SU-DHL-6 (cell line): ENCODE results near the gene CPPED1.

ENCODE experiments used
- H2AFZ ChIP-seq: fragments of 200-600 bp; sonication (generic); 2 replicates; pipeline ENCODE4 v1.6.1; 2014; ENCODE audit warnings: low read depth, mild to moderate bottlenecking, moderate library complexity, mixed read lengths, antibody characterized with exemption, low read length; ENCODE audit not compliant: severe bottlenecking
- H3F3A ChIP-seq: fragments of 200-600 bp; shearing (Covaris generic); 2 replicates; pipeline ENCODE4 v1.6.0; 2016; ENCODE audit warnings: antibody characterized with exemption, mild to moderate bottlenecking; ENCODE audit not compliant: insufficient read depth
- H3K27ac ChIP-seq: fragments of 200-600 bp; sonication (generic); 2 replicates; pipeline ENCODE4 v1.5.1; 2016; ENCODE audit warnings: low read depth, mild to moderate bottlenecking, low read length, moderate library complexity, mixed read lengths
- H3K27me3 ChIP-seq: fragments of 200-600 bp; sonication (generic), shearing (Covaris generic); 2 replicates; pipeline ENCODE4 v1.6.0; 2014; ENCODE audit warnings: mild to moderate bottlenecking, low read length
- H3K36me3 ChIP-seq: fragments of 200-600 bp; sonication (generic); 2 replicates; pipeline ENCODE4 v1.6.1; 2014; ENCODE audit warnings: mild to moderate bottlenecking, low read length, mixed read lengths
- H3K4me2 ChIP-seq: fragments of 300-600, 200-600 bp; shearing (Covaris generic), sonication (generic); 2 replicates; pipeline ENCODE4 v1.6.0; 2014; ENCODE audit warnings: low read length, low read depth, mild to moderate bottlenecking; ENCODE audit not compliant: poor library complexity, severe bottlenecking
- H3K4me3 ChIP-seq: fragments of 200-600 bp; sonication (generic); 2 replicates; pipeline ENCODE4 v1.5.1; 2014; ENCODE audit warnings: antibody characterized with exemption, low read length, mild to moderate bottlenecking, mixed read lengths; ENCODE audit not compliant: insufficient read depth, poor library complexity, severe bottlenecking
- H3K79me2 ChIP-seq: fragments of 200-600 bp; sonication (generic); 2 replicates; pipeline ENCODE4 v1.6.1; 2014; ENCODE audit warnings: mild to moderate bottlenecking, low read length, moderate library complexity; ENCODE audit not compliant: insufficient read depth
- H3K9ac ChIP-seq: fragments of 200-600 bp; sonication (generic); 2 replicates; pipeline ENCODE4 v1.7.0; 2014; ENCODE audit warnings: mild to moderate bottlenecking, low read length
- H3K9me2 ChIP-seq: fragments of 200-600 bp; sonication (generic); replicated peaks from 2 replicates; pipeline ENCODE4 v1.6.1; 2014; ENCODE audit warnings: low read length; ENCODE audit not compliant: insufficient read depth
- H3K9me3 ChIP-seq: fragments of 200-600 bp; sonication (generic); 2 replicates; pipeline ENCODE4 v1.6.1; 2014; ENCODE audit warnings: low read length, mixed read lengths; ENCODE audit not compliant: insufficient read depth
- H4K20me1 ChIP-seq: fragments of 200-600 bp; sonication (generic); 2 replicates; pipeline ENCODE4 v1.6.1; 2014; ENCODE audit warnings: low read depth, mild to moderate bottlenecking, antibody characterized with exemption, low read length, moderate library complexity, mixed read lengths
- CTCF ChIP-seq: fragments of 200-600 bp; sonication (generic); IDR thresholded peaks from one replicate; pipeline ENCODE4 v1.5.1; 2017; ENCODE audit warnings: antibody characterized with exemption, mild to moderate bottlenecking, low read length, moderate library complexity; ENCODE audit not compliant: insufficient read depth, poor library complexity, severe bottlenecking
- EZH2phosphoT487 ChIP-seq: fragments of 200-600 bp; sonication (generic), shearing (Covaris generic); conservative IDR thresholded peaks from 2 replicates; pipeline ENCODE4 v1.6.1; 2018; ENCODE audit warnings: mild to moderate bottlenecking, antibody characterized with exemption, low read length, moderate library complexity, mixed read lengths

The CPPED1 gene

GRCh38 chr16:12700161-12700560 lies 103.5 kb downstream of the CPPED1 start:
- Histone ChIP-seq H2AFZ (no peak overlapping the region), H3K9ac (no peak overlapping the region), H3K9me2 (no peaks in the 10 kb centered on the region), H3K4me2 (no peak overlapping the region), H3K9me3 (no peaks in the 10 kb centered on the region), H3K27me3 (no peaks in the 10 kb centered on the region), H4K20me1 (no peaks in the 10 kb centered on the region), H3F3A (no peaks in the 10 kb centered on the region), H3K27ac (no peak overlapping the region), H3K4me3 (no peak overlapping the region), H3K36me3 (no peaks in the 10 kb centered on the region), H3K79me2 (no peaks in the 10 kb centered on the region)
- TF ChIP-seq CTCF (no peak), EZH2phosphoT487 (no peak)

GRCh38 chr16:12699161-12699560 lies 104.5 kb downstream of the CPPED1 start:
- no peak overlapping the region for H2AFZ ChIP-seq
- no peak overlapping the region for H3K9ac ChIP-seq
- no peak overlapping the region for H3K27ac ChIP-seq
- no peaks in the 10 kb centered on the region for H3K79me2 ChIP-seq
- H3K27me3 ChIP-seq, result no peaks in the 10 kb centered on the region
- H3K4me3 ChIP-seq, result no peak overlapping the region
- no peaks in the 10 kb centered on the region for H3K36me3 ChIP-seq
- H3K9me3 ChIP-seq, result no peaks in the 10 kb centered on the region
- no peaks in the 10 kb centered on the region for H3K9me2 ChIP-seq
- no peaks in the 10 kb centered on the region for H3F3A ChIP-seq
- no peak overlapping the region for H3K4me2 ChIP-seq
- TF ChIP-seq EZH2phosphoT487, result no peak
- no peaks in the 10 kb centered on the region for H4K20me1 ChIP-seq

GRCh38 chr16:12697437-12697836 lies 106.2 kb downstream of the CPPED1 start:
- Histone ChIP-seq H2AFZ (no peak overlapping the region), H3K9me2 (no peaks in the 10 kb centered on the region), H3K27me3 (no peaks in the 10 kb centered on the region), H3K36me3 (no peaks in the 10 kb centered on the region), H4K20me1 (no peaks in the 10 kb centered on the region), H3F3A (no peaks in the 10 kb centered on the region), H3K4me2 (no peak overlapping the region), H3K9ac (no peak overlapping the region), H3K27ac (no peak overlapping the region), H3K79me2 (no peaks in the 10 kb centered on the region), H3K4me3 (no peak overlapping the region), H3K9me3 (no peaks in the 10 kb centered on the region)
- TF ChIP-seq CTCF (no peak), EZH2phosphoT487 (no peak)

GRCh38 chr16:12695454-12695853 lies 108.2 kb downstream of the CPPED1 start:
- Histone ChIP-seq H2AFZ (no peak overlapping the region), H3K79me2 (no peaks in the 10 kb centered on the region), H3K36me3 (no peaks in the 10 kb centered on the region), H4K20me1 (no peaks in the 10 kb centered on the region), H3K9me3 (no peaks in the 10 kb centered on the region), H3K4me3 (no peak overlapping the region), H3K27me3 (no peaks in the 10 kb centered on the region), H3K27ac (no peak overlapping the region), H3F3A (no peaks in the 10 kb centered on the region), H3K4me2 (no peak overlapping the region), H3K9ac (no peak overlapping the region), H3K9me2 (no peaks in the 10 kb centered on the region)
- TF ChIP-seq EZH2phosphoT487, result no peak
- TF ChIP-seq CTCF, result no peak
